ENCODE results near the gene KLHL12. TPM values are rescaled to one million over a fixed set of nuclear protein-coding genes. Genes with fewer than 3 reads are reported as not detected.
A peak's percentile ranks its signal among the peaks of the same experiment; 100 is the strongest.

KLHL12 gene
- polyA plus RNA-seq, 1 donor, result 46.4 TPM

DNA sequence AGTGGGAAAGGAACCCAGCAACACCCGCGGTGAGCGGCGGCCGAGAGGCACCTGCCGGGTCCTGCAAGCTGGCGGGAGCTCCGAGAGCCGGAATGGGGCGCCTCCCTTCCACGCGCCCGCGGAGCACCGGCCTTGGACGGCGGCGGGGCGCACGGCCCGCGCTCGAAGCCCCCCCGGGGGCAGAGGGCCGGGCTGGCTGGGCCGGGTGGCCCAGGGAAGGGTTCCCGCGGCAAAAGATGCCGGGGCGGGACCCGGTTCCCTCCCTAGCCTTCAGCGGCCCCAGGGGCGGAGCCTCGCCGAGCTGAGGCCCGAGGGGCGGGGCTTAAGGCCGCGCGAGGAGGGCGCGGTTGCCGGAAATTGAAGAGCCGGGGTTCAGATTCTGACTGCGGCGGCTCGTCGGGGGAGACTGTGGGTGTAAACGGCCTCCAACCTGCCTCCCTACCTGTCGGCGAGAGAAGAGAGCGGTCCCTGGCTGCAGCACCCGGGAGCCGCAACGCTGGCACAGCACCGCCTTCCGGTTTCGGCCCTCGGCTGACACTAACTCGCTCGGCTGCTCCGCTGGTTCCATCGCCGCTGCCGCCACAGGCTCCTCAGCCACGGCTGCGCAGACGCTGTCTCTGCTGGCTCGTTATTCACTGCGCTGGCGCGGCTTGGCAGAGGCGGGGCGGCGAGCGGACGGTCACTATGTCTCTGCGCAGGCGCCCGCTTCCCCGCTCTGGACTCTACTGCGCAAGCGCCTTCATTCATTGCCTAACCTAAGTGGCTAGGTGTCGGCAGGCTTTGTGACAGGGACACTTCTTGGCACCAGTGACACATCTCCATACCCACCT lies 38.3 kb downstream of the KLHL12 start, which contains the start of gene RABIF:
Gene RABIF, minus strand, starts transcription at position 619 of the 830 bp plus-strand sequence. Its CDS starts 51 bp downstream, at position 568.
- DNase-seq, result peak; percentile 92

DNA sequence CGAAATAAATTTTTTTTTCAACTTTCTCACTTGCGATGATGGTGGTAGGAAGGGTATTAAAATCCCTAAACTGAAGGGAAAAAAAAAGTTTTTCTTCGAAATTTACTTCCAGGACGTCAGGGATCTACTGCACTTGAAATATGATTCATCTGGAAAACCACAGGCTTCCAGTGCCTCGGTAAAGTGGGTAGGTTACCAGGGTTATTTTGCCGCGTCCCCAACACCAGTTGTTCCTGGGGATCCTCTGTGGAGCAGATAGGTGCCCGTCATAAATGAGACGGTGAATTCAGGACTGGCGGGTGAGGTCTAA lies 38.9 kb downstream of the KLHL12 start:
- no peak for DNase-seq

DNA sequence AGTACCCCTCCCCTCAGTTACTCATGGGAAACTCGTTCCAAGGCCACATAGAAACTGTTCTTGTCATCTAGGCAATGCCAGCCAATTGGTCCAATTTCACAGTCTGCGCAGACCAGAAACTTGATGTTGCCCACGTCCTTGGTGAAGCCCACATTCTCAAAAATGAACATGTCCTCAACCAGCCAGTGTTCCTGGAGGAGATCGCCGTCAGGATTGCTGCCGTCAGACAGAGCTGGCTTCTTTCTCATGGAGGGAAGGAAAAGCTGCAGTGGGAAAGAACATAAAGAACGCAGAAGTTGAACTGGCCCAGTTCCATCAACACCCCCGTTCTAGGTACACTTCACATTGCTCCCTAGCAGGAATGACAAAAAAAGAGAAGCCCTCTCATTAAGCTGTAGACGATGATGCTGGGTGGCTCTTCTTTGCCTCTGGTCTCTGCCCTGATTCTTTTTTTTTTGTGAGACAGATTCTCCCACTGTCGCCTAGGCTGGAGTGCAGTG lies 46.0 kb downstream of the KLHL12 start:
- DNase-seq, result no peak

DNA sequence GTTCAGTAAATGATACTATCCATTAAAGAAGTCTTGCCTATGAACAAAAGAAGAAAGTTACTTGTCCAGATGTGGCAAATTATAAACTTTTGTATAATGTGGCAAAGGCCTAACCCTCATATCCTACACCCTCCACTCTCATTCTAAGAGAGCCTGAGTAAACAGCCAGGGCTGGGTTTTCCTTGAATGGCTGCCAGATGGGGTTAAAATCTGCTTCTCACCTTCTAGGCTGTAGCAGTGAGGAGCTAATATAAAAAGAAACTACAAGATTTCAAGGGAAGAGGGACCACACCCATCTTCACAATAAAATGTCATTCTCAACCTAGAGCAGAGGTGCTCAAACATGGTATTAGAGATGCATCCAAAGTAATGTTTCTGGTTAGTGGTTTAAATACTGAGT lies 47.0 kb downstream of the KLHL12 start:
- no peak for DNase-seq

DNA sequence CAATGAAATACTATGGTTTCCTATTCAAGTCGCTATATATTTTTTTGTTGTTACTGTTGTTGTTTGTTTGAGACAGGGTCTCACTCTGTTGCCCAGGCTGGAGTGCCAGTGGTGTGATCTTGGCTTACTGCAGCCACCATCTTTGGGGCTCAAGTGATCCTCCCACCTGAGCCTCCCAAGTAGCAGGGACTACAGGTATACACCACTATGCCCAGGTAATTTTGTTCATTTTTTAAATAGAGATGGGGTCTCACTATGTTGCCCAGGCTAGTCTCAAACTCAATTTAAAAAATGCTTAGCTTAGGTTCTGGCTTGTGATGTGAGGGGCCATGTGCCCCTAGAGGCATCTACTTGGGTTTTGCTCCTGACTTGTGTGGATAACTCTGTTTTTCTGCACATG lies 47.9 kb downstream of the KLHL12 start:
- DNase-seq, result no peak

DNA sequence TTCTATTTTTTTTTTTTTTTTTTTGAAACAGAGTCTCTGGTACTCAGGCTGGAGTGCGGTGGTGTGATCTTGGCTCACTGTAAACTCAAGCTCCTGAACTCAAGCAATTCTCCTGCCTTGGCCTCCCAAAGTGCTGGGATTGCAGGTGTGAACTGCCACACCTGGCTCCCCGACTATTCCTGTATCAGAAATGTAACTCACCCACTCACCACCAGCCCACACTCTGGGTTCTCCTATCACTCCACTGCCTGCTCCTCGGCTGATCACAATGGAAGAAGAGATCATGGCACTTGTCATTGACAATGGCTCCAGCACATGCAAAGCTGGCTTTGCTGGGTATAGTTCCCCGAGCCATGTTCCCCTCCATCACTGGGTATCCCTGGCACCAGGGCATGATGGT lies 54.0 kb downstream of the KLHL12 start:
- DNase-seq, result no peak

DNA sequence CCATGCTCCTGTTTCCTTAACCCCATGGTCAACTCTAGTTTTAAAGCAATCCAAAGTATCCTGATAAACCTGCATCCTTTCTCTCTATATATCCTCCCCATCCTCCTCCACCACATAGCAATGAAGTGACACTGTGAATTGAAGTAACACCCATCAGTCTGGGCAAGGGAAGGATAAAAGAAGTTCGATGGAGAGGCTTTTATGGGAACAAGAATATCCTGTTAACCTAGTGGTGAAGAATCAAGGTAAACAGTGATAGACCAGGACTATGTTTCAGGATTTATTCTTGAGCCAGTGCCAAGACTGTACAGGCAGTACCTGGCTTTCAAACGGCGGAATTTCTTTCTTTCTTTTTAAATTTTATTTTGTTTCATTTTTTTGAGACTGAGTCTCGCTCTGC lies 55.7 kb downstream of the KLHL12 start:
- DNase-seq, result no peak

DNA sequence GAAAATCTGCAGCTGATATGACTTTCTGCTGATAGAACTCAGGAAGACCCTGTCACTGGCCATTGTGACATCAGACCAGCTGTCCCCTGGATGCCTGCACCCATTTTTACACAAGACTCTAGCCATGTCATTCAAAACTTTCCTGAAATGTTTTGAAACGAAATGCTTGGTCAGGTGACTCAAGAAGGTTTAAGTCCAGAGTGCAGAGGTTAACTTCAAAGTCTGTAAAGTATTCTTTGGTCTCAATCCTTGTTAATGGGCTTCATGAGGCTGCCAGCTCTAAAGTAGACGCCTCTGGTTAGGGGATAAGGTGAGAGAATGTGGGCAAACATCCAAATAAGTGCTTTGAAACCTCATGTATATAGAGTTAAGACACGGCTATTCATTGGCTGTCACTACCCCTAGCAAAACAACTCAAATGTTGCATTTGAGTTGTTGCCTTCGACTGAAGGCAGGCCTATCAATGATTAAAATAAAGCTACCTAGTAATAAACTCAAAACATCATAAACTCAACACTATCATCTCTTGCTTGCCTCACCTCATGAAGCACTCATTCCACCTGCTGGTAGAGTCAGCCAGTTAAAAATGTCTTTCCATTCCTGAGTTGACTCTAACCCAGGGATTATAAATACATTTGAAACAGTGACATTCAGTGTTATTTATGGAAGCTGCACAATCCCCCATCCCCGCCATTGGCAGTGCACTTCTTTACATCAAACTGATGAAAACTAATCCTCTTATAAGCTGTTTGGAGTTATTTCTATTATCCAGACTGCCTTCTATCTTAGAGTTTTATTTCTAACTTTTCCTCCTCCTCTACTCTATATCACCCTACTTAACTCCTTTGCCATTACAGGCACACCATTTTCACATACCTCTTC lies 64.1 kb downstream of the KLHL12 start:
- DNase-seq, result no peak

DNA sequence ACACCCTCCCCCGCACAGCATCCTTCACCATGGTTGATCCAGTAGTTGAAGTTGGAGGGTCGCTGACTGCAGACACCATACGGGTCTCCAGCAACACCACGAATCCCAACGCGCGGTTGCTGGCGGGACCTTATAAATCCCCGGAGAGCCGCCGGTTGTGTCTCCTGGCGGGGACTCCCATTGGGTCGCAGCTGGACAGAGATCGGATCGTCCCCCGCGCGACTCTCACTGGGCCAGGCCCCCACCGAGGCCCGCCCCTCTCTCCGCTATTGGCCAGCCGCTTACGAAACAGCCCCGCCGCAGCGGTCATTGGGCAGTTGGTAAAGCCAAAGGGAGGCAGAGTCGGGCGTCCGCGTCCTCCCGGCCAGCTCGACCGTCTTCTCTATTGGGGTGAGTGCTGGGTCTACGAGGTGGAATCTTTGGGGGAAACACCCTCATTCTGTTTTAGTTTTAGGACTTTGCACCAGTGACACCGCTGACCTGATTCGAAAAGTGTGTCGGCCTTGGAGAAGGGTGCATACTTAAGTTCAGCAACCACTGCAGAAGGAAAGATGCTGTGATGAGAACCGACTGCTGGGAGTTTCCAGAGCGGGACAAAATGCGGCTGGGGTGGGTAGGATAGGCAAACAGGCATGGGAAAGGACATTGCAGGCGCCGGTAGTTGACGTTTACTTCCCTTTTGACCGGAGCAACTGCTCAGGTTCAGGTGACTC lies 65.5 kb downstream of the KLHL12 start:
- DNase-seq, result peak; percentile 91

DNA sequence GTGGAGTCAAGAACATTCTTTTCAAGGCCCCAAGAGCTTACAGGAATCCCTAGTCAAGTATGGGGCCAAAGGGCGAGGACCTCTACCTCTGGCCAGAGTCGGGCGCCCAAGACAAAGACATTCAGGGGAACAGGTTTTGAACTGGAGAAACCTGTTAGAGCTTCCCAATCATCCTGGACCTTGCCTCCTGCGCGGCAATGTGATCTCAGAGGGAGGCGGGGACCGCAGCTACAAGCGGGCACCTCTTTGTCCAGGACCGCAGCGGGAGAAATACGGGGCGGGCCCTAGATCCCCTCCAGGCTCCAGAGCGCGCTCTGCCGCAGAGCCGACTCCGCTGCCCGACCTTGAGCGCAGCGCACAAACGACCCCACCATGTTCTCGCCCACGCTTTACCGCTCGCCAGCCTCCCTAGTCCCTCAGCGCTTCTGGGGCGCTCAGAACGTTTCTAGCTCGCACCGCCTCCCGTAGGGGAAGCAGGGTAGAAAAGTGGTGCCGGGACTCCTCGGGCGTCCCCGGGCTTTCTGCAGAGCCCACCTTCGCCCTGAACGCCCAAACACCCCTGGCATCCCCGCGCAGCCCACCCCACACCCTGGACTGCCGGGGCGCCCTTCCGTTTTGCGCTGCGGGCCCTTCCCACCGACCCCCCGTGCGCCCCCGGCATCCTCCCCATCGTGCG lies 66.2 kb downstream of the KLHL12 start:
- peak; percentile 65 for DNase-seq

DNA sequence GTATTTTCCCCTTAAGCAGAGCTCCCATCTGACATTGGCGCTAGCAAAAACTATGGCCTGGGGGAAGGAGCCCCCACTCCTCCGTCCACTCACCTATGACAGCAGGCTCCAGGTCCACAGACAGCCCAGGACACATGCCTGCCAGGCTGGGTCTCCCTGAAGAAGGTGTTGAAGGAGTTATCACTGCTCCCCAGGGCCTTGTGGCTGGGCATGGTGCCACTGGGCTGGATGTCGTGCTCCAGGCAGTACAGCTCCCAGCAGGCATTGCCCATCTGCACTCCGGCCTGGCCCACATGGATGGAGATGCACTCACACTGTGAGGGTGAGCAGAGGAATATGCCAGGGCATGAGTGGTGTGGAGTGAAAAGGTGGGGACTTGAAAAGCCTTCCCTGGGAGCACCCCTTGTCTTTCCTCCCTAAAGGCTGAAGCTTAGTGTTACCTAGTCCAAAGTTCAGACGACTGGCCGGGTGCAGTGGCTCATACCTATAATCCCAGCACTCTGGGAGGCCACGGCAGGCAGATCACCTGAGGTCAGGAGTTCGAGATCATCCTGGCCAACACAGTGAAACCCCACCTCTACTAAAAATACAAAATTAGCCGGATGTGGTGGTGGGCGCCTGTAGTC lies 68.1 kb downstream of the KLHL12 start:
- no peak for DNase-seq

DNA sequence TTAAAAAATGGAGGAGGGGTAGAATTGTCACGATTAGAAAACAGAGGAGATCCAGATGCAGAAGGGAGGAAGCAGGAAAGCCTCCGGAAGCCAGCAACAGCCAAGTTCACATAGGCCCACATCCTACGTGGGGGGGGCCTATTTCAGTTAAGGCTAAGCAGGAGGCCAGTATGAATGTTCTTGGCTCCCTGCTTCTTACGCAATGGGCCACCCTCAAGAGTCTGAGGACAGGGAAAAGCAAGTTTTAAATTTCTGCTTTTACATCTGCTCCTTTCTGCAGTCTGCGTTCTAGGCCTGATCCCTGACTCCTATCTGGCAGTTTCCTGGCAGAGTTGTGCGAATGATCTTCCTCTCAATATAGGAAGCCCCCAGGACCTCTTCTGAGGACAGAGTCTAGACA lies 68.7 kb downstream of the KLHL12 start:
- DNase-seq, result peak; percentile 17

DNA sequence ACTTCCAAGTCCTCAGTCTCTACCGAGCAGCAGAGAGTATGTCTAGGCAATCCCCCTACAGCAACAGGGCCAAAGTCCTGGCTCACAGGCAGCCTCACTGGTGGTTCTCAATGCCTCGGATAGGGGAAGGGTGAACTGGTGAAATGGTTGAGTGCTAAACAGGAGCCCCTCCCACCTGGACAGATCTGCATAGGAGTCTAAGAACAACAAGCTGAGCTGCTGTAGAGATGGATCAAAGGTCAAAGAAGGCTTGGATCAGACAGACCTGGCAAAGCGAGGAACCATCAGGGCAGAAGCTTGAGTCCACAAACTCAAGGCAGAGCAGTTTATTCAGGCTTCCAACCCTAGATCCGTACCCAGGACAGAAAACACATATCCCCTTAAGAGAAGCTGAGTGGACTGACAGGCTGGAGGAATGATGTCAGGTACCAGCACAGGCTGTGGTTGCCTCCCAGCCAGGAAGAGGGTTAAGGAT lies 69.9 kb downstream of the KLHL12 start:
- DNase-seq, result no peak

DNA sequence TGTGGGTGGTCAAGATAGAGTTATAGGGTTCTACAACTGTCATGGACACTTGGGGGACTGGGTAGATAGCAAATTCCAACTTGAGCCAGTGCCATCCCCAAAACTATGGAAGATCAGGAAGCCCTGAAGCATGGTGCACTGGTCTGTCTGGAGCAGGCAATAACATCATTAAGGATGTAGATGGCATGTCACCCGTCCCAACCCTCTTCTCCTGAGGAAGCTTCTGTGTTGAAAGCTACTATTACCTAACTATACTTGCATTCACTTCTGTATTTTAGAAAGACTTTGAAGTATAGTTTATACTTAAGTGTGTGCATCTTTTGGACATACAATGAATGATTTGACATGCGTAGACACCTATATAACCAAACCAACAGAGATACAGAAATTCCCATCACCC lies 71.0 kb downstream of the KLHL12 start:
- no peak for DNase-seq

DNA sequence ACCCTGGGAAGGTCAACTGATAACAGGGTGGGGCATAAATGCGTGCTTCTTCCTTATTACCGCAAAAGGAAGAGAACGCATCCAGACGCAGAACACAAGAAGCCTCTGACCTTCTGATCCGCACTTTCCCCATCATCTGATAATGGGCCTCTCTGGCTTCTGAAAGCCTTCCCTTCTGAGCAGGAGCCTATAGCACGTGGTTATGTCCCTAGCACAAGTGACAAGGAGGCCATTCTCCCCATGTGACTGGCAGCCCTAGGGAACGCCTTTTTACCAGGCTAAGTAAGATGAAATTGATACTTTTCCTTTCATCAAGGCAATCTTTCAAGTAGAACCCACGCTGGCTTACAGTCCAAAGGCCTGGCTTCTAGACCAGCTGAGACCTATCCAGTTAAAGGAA lies 72.2 kb downstream of the KLHL12 start:
- DNase-seq, result no peak

DNA sequence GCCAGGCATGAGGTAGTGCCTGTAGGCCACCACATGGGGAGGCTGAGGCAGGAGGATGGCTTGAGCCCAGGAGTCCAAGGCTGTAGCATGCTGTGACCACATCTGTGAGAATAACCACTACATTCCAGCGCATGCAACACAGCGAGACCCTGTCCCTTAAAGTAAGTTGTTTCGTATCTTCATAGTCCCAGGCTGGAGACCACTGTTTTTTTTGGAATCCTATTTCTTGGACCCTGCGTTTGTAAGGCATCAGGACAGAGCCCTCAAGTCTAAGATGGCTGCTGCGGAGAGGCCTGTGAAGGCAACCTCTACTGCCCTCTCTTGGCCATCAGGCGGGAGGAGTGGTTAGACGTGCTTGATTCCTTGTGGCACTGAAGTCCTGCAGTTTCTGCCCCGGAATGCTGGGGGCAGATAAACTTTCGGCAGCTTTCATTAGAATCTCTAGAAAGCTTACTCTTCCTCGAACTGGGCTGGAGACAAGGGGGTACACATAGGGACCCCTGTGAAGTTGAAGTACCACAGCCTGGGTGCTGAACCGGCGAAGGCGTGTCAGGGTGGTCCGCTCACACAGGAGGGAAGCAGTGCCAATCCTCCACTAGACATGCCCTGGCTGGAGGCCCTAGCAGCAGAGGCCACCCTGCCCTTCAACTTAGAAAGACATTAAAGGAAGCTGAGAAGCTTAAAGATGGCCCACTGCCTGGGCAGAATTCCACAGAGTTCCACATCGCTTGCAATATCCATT lies 74.7 kb downstream of the KLHL12 start:
- peak; percentile 25 for DNase-seq

DNA sequence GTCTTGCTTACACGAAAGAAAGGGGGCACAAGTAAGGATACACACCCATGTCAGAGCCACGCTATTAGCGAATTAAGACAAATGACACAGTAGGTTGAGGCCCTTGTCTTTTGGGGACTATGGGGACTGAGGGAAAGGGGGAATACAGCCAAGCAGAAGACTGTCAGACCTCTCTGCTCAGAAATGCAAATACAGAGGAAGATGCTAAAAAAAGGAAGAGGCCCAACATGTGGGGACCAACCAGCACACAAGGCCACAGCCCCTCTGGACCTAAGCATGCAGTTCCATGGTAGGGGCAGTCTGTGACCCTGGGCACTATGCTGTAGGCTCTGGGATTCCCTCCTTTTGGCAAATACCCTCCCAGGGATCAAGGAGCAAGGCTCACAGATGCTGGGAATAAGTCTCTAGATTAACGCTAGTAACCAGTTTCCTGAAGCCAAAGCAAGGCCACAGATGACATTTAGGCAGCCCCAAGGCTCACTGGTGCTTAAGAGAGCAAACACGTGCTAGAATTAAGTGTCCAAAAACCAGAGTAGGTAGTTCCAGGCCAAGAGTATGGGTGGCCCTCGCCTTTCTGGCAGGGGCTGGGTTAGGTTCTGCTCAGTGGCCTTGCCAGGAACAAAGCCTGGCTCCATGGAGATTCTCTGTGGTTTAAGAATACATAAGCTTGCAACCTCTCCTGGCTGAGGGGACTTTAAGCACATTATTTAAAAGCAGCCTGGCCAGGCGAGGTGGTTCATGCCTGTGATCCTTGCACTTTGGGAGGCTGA lies 76.3 kb downstream of the KLHL12 start:
- DNase-seq, result no peak

DNA sequence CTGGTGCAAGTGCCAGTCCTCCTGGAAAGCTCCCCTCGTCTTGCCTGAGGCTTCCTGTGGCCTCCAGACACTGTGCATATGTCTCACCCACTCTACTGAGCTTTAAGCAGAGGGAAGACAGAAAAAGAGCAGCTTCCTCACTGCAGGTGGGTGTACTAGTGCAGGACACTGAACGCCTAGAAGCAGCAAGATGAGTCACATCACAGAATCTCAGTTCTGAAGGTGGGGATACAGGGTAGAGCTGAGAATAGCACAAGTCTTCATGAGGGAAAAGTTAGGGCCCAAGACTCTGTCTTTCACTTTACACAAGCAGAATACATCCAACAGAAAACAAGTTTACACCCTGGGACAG lies 78.9 kb downstream of the KLHL12 start:
- DNase-seq, result no peak

DNA sequence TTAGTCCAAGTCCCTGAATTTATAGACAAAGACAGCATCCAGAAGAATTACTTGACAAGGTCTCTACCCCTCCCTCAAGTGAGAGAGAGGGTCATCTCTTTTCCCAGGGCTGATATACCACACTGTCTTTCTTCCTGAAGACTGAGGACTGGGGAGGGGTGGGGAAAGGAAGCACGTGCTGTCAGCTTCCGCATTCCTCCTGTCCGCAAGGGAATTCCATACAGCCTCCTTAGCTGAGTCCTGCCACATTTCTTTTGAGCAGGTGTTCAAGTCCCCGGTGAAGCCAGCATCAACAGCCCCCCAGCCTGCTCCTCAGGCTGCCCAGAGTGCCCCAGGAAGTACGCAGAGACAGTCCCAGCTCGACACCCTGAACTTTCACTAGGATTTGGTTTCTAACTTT lies 82.1 kb downstream of the KLHL12 start:
- DNase-seq, result no peak

DNA sequence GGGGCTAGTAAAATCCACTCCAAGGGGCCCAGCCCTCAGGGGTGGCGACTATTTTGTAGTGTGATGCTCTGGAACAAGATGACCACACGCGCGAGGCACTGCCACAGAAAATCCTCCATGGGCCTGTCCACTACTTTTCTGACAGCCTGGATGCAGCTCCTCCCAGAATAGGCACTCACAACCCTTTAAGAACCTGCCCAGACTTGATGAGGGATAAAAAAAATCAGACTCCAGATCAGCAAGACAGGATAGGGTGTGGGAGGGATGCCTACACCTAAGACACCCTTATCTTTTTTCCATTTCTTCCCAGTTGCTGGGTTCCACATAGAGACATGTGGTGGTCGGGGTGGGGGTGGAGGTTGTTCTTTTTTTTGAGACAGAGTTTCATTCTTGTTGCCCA lies 82.8 kb downstream of the KLHL12 start:
- no peak for DNase-seq
